ENCODE measurements around the gene IFIT2. TPM values are rescaled to one million over a fixed set of nuclear protein-coding genes. Genes with fewer than 3 reads are reported as not detected.
A peak's percentile ranks its signal among the peaks of the same experiment; 100 is the strongest.

The IFIT2 gene
- total RNA-seq, 4 donors from 2014 or later = 0.41 to 2.1 (median 0.78) TPM

DNA sequence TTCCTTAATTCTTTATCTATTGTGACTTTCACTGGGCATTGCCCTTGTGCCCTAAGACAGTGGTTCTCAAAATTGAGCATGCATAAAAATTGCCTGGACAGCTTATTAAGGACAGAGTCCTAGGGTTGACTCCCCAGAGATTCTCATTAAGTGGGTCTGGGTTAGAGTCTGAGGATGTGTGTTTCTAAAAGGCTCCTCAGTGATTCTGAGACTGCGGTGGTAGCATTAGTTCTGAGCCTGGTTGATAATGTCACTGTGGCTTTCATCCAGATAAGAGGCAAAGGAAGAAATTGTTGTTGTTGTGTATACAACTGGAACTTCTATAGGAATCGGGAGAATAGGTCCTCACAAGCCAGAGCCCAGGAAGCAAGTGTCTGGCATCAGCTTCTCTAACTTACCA, 1.3 kb downstream of the IFIT2 start:
- ATAC-seq = no peak
- intact Hi-C loops (cut with DNase I; ENCODE audit: low total_unique reads) (no loop called here), in situ Hi-C loops (cut with MboI; ENCODE audit: low sequenced_read_pairs in 4 of 4) (no loop called here)

DNA sequence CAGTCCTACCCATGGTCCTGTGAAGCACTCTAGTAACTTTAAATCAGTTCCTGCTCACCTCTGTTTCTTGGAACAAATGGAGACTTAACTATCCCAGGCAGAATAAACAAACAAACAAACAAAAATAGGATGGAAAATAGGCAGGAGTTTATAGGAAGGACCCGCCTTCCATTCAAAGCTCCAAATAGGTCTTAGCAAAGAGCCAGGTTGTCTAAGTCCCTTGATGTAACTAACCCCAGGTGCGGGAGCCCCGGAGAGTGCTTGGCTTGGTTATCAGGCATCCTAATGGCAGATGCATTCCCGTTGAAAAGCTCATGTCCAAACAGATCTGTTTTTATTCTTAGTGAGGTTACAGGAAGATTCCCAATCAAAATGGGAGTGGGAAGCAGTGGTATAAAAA, 2.2 kb downstream of the IFIT2 start:
- DNase-seq (no peak), ATAC-seq (no peak)
- H3K4me3 ChIP-seq = no peak overlapping the region
- H3K9me3 ChIP-seq = no peaks in the 10 kb centered on the region
- no peaks in the 10 kb centered on the region for H3K27me3 ChIP-seq
- no peaks in the 10 kb centered on the region for H3K36me3 ChIP-seq
- in situ Hi-C loops (cut with MboI; ENCODE audit: low sequenced_read_pairs in 4 of 4) (no loop called here), intact Hi-C loops (cut with DNase I; ENCODE audit: low total_unique reads) (no loop called here)
- TF ChIP-seq POLR2A (IDR thresholded peaks at IDR 0.05) = no peak
- TF ChIP-seq, protein P1, sequence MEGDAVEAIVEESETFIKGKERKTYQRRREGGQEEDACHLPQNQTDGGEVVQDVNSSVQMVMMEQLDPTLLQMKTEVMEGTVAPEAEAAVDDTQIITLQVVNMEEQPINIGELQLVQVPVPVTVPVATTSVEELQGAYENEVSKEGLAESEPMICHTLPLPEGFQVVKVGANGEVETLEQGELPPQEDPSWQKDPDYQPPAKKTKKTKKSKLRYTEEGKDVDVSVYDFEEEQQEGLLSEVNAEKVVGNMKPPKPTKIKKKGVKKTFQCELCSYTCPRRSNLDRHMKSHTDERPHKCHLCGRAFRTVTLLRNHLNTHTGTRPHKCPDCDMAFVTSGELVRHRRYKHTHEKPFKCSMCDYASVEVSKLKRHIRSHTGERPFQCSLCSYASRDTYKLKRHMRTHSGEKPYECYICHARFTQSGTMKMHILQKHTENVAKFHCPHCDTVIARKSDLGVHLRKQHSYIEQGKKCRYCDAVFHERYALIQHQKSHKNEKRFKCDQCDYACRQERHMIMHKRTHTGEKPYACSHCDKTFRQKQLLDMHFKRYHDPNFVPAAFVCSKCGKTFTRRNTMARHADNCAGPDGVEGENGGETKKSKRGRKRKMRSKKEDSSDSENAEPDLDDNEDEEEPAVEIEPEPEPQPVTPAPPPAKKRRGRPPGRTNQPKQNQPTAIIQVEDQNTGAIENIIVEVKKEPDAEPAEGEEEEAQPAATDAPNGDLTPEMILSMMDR (IDR thresholded peaks at IDR 0.05 in 4 of 5, conservative IDR thresholded peaks at IDR 0.05 in 1 of 5) = no peak
- H3K4me1 ChIP-seq = peaks cover 23 to 28% of the 10 kb centered on the region in 2 donors
- no peak overlapping the region for H3K27ac ChIP-seq

More for the DNA sequence above, 1.3 kb downstream of the IFIT2 start:
- peak overlapping the region; percentile 82 to 89 (median 85) for H3K27ac ChIP-seq
- H3K27me3 ChIP-seq = no peaks in the 10 kb centered on the region
- H3K36me3 ChIP-seq = no peaks in the 10 kb centered on the region
- peak overlapping the region in 3 of 4 donors; percentile 53 to 66 (median 56) for H3K4me3 ChIP-seq
- H3K4me1 ChIP-seq = peaks cover 23 to 28% of the 10 kb centered on the region in 2 donors
- H3K9me3 ChIP-seq = no peaks in the 10 kb centered on the region
- TF ChIP-seq POLR2A (IDR thresholded peaks at IDR 0.05) = no peak
- TF ChIP-seq, protein P1 (IDR thresholded peaks at IDR 0.05 in 4 of 5, conservative IDR thresholded peaks at IDR 0.05 in 1 of 5) = no peak
- no peak for DNase-seq

DNA sequence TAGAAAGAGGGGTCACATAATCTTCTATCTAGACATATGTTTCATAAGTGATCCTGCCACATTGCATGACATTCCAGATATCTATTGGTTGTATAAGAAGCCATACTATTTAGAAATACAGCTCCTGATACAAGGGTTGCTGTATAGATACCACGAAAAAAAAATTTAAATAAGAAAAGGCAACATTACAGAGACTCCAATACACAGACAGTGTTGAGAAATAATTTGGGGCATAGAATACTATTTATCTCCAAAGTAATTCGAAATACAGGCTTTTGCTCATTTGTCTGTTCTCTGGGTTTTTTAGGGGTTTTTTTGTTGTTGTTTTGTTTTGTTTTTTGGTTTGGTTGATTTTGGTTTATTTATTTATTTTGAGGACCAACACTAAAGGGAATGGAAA, 2.6 kb downstream of the IFIT2 start:
- intact Hi-C loops (cut with DNase I; ENCODE audit: low total_unique reads) = no loop called here
- in situ Hi-C loops (cut with MboI; ENCODE audit: low sequenced_read_pairs in 4 of 4) = no loop called here

DNA sequence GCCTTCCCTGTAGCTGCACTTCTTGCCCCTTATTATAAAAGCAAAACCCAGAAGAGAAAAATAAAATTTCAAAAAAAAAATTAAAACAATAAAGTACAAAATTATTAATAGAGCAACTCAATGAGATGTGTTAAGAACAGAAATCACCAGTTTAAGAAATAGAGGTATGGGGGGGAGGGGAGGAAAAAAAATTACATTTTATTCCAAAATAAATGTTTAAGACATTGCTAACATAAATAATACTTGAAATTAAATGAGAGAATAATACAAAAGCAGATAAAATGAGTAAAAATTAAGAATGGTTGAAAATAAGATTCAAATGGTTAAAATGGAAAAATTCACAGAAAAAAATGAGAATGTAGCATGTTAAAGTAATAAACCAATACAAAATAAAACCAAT, 3.1 kb downstream of the IFIT2 start:
- peaks cover 23 to 28% of the 10 kb centered on the region in 2 donors for H3K4me1 ChIP-seq
- no peak overlapping the region for H3K27ac ChIP-seq
- no peak for TF ChIP-seq POLR2A (IDR thresholded peaks at IDR 0.05)
- TF ChIP-seq, protein P1 (IDR thresholded peaks at IDR 0.05 in 4 of 5, conservative IDR thresholded peaks at IDR 0.05 in 1 of 5) = no peak
- no peaks in the 10 kb centered on the region for H3K9me3 ChIP-seq
- no peak overlapping the region for H3K4me3 ChIP-seq
- H3K27me3 ChIP-seq = no peaks in the 10 kb centered on the region
- ATAC-seq (no peak), DNase-seq (no peak)
- intact Hi-C loops (cut with DNase I; ENCODE audit: low total_unique reads) (no loop called here), in situ Hi-C loops (cut with MboI; ENCODE audit: low sequenced_read_pairs in 4 of 4) (no loop called here)
- H3K36me3 ChIP-seq = no peaks in the 10 kb centered on the region

More for the DNA sequence above, 2.6 kb downstream of the IFIT2 start:
- peaks cover 23 to 28% of the 10 kb centered on the region in 2 donors for H3K4me1 ChIP-seq
- no peaks in the 10 kb centered on the region for H3K27me3 ChIP-seq
- ATAC-seq (no peak), DNase-seq (no peak)
- H3K36me3 ChIP-seq = no peaks in the 10 kb centered on the region
- H3K4me3 ChIP-seq = no peak overlapping the region
- no peaks in the 10 kb centered on the region for H3K9me3 ChIP-seq
- TF ChIP-seq, protein P1 (IDR thresholded peaks at IDR 0.05 in 4 of 5, conservative IDR thresholded peaks at IDR 0.05 in 1 of 5) = no peak
- no peak for TF ChIP-seq POLR2A (IDR thresholded peaks at IDR 0.05)
- no peak overlapping the region for H3K27ac ChIP-seq

All from gastrocnemius medialis (tissue), 4 donors.